Natural killer cell (primary cell): Measurements from ENCODE around the gene KCNT2. TPM values are rescaled to one million over a fixed set of nuclear protein-coding genes. Genes with fewer than 3 reads are reported as not detected.

ENCODE experiments used
- ATAC-seq, 3 donors: fragments of 150-1000 bp in 2 of 3; fragments of 200-7000 bp in 1 of 3; cut with Tn5 transposase; 1 replicate in 1 of 3; 2 replicates in 2 of 3; pipeline ENCODE4 v1.10.0; 2021; ENCODE audit warnings: mild to moderate bottlenecking in 2 of 3, moderate library complexity in 2 of 3
- DNase-seq, 2 donors: peaks; one replicate each; pipeline versions ENCODE4 v3.0.0 to v3.0.0-alpha.2; 2013 to 2021; ENCODE audit warnings: mixed read lengths in 1 of 2
- H3K27ac ChIP-seq: one replicate; pipeline ENCODE4 v1.5.1; 2013; ENCODE audit warnings: mild to moderate bottlenecking, low read length
- H3K27me3 ChIP-seq: one replicate; pipeline ENCODE4 v1.6.1; 2013; ENCODE audit warnings: low read length; ENCODE audit not compliant: control insufficient read depth, insufficient read depth
- H3K36me3 ChIP-seq: one replicate; pipeline ENCODE4 v1.6.1; 2013; ENCODE audit warnings: low read length; ENCODE audit not compliant: control insufficient read depth, insufficient read depth
- H3K4me1 ChIP-seq: one replicate; pipeline ENCODE4 v1.6.1; 2013; ENCODE audit warnings: low read length; ENCODE audit not compliant: control insufficient read depth, insufficient read depth
- H3K4me3 ChIP-seq: one replicate; pipeline ENCODE4 v1.5.1; 2013; ENCODE audit warnings: low read length
- H3K9me3 ChIP-seq: one replicate; pipeline ENCODE4 v1.6.1; 2013; ENCODE audit warnings: low read length; ENCODE audit not compliant: control insufficient read depth, insufficient read depth
- H3K27ac Mint-ChIP-seq, 2 donors: one replicate each; pipeline ENCODE4 v1.8.0; 2022; ENCODE audit warnings: mild to moderate bottlenecking in 2 of 2, mixed read lengths in 2 of 2, moderate library complexity in 1 of 2
- H3K27me3 Mint-ChIP-seq, 2 donors: one replicate each; pipeline ENCODE4 v1.8.0; 2022; ENCODE audit warnings: low read depth in 2 of 2, mixed read lengths in 2 of 2
- H3K36me3 Mint-ChIP-seq: one replicate; pipeline ENCODE4 v1.8.0; 2022; ENCODE audit warnings: mixed read lengths
- H3K4me1 Mint-ChIP-seq, 2 donors: one replicate each; pipeline ENCODE4 v1.8.0; 2022; ENCODE audit warnings: mixed read lengths in 2 of 2
- H3K4me3 Mint-ChIP-seq: one replicate; pipeline ENCODE4 v1.8.0; 2022; ENCODE audit warnings: mild to moderate bottlenecking, moderate library complexity, mixed read lengths
- H3K9me3 Mint-ChIP-seq, 2 donors: one replicate each; pipeline ENCODE4 v1.8.0; 2022; ENCODE audit warnings: mixed read lengths in 2 of 2
- CTCF ChIP-seq: fragments of 200-600 bp; IDR thresholded peaks from one replicate; pipeline ENCODE4 v1.8.0; 2022; ENCODE audit warnings: antibody characterized with exemption
- WGBS: methylation state at CpG from one replicate; pipeline ENCODE4 v1.1.7; 2013; ENCODE audit warnings: missing lambda C conversion rate; ENCODE audit not compliant: insufficient coverage; 5-methylcytosine and 5-hydroxymethylcytosine counted together
- intact Hi-C: fragments of 100-400 bp; cut with micrococcal nuclease; formaldehyde crosslinking; loops from one replicate; pipeline ENCODE4 v1.14.2; 2022
- total RNA-seq, 4 donors: library from RNA; stranded (reverse); fragments of 120-200 nt in 1 of 4; gene quantifications; one replicate each; pipeline versions ENCODE4 v1.2.3 to v1.2.4, GENCODE V29; 2013 to 2022

The KCNT2 gene
- total RNA-seq, 3 donors from 2014 or later (not counting 1 experiment from before 2014, with no cell fraction given): not detected

- H3K27ac ChIP-seq: no peak overlapping the region
- H3K27me3 ChIP-seq: no peaks in the 10 kb centered on the region
- H3K4me1 Mint-ChIP-seq: no peaks in the 10 kb centered on the region
- no CpG with 5 or more reads among the region's 1 CpG for WGBS
- no peak overlapping the region for H3K27ac Mint-ChIP-seq
- TF ChIP-seq CTCF: no peak
- H3K4me1 ChIP-seq: no peaks in the 10 kb centered on the region
- no peaks in the 10 kb centered on the region for H3K36me3 Mint-ChIP-seq
- H3K4me3 ChIP-seq: no peak overlapping the region
- H3K9me3 Mint-ChIP-seq: peaks cover 0 to 2% of the 10 kb centered on the region in 2 donors
- intact Hi-C loops: no loop called here
- H3K9me3 ChIP-seq: no peaks in the 10 kb centered on the region
- ATAC-seq: no peak
- H3K27me3 Mint-ChIP-seq: no peaks in the 10 kb centered on the region
- DNase-seq: no peak
- no peak overlapping the region for H3K4me3 Mint-ChIP-seq
- H3K36me3 ChIP-seq: no peaks in the 10 kb centered on the region
These were observed 283.9 kb downstream of the KCNT2 start for GRCh38 chr1:196324345-196324744.

GRCh38 chr1:196323869-196324268 is 284.4 kb downstream of the KCNT2 start:
- ATAC-seq (no peak), DNase-seq (no peak)
- no peak for TF ChIP-seq CTCF
- no peaks in the 10 kb centered on the region for H3K27me3 Mint-ChIP-seq
- WGBS: no CpG with 5 or more reads among the region's 3 CpGs
- H3K36me3 Mint-ChIP-seq: no peaks in the 10 kb centered on the region
- peaks cover 0 to 2% of the 10 kb centered on the region in 2 donors for H3K9me3 Mint-ChIP-seq
- Histone ChIP-seq H3K27ac (no peak overlapping the region), H3K27me3 (no peaks in the 10 kb centered on the region), H3K4me1 (no peaks in the 10 kb centered on the region), H3K4me3 (no peak overlapping the region), H3K36me3 (no peaks in the 10 kb centered on the region), H3K9me3 (no peaks in the 10 kb centered on the region)
- intact Hi-C loops: no loop called here
- no peak overlapping the region for H3K27ac Mint-ChIP-seq
- H3K4me1 Mint-ChIP-seq: no peaks in the 10 kb centered on the region
- no peak overlapping the region for H3K4me3 Mint-ChIP-seq

- no peak for DNase-seq
- TF ChIP-seq CTCF: no peak
- Histone ChIP-seq H3K27ac (no peak overlapping the region), H3K9me3 (no peaks in the 10 kb centered on the region), H3K36me3 (no peaks in the 10 kb centered on the region), H3K4me1 (no peaks in the 10 kb centered on the region), H3K27me3 (no peaks in the 10 kb centered on the region), H3K4me3 (no peak overlapping the region)
- no peak for ATAC-seq
- Mint-ChIP-seq H3K36me3 (no peaks in the 10 kb centered on the region), H3K27me3 (no peaks in the 10 kb centered on the region), H3K9me3 (no peaks in the 10 kb centered on the region), H3K4me1 (no peaks in the 10 kb centered on the region), H3K27ac (no peak overlapping the region), H3K4me3 (no peak overlapping the region)
- intact Hi-C loops: no loop called here
- 70% methylated on average over 2 of the region's 2 CpGs for WGBS
These were observed 288.9 kb downstream of the KCNT2 start for GRCh38 chr1:196319301-196319700.
